ENCODE results near the gene LRRC47.
A peak's percentile ranks its signal among the peaks of the same experiment; 100 is the strongest.
"Not testable (repeated sequence)": the region's sequence is repeated elsewhere in the genome, so short reads cannot be mapped to it uniquely, and the experiment has no call there.

Gene LRRC47

DNA sequence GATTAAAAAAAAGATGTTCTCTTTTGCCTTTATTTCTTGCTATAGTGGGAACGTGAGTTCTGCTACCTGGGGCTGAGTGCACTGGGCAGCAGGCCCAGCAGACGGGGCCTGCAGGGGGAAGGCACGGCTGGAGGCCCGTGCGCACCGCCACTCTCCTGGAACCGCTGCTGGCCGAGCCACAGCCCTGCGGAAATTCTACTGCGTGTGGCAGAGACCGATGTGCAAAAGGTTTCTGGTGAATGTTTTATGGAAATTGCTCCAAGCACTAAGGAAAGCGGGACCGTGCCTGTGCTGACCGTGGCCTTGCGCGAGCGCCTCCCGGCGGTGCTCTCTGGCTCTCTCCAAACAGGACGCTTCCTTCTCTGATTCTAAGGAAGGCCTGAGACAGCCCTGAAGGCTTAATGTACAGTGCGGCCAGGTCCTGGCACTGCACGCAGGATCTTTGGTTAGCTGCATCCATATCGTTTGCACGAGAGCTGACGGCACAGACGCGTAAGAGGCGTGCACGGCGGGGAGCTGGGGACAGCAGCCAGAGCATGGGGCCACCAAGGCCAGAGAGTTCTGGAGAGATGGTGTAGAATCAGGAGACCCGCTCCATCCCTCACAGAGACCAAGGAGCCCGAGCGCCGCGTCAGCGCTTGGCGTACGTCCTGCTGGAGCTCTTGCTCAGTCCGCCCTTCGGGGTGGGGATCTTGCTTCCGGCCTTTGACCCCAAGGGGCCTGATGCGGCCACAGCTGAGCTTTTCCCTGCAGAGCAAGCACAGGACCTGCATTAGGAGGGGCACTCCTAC is 18.7 kb upstream of the LRRC47 start:
- DNase-seq, result no peak

DNA sequence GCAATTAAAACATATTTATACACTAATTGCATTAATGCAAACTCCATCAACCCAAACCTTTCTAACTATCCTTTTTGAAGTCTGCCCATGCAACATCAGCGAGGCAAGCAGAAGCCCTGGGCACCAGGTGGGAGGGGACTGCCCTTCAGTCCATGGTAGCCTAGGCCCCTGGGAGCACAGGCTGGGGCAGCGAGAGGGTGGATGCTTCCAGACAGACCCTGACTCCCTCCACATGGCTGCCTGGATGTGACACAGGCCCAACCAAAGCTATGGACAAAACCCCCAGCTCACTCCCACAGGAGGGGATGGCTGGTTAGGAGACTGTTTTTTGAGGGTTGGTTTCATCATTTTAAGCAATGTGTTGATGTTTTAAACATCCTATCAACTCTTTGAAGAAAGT is 17.8 kb upstream of the LRRC47 start:
- DNase-seq, result no peak

DNA sequence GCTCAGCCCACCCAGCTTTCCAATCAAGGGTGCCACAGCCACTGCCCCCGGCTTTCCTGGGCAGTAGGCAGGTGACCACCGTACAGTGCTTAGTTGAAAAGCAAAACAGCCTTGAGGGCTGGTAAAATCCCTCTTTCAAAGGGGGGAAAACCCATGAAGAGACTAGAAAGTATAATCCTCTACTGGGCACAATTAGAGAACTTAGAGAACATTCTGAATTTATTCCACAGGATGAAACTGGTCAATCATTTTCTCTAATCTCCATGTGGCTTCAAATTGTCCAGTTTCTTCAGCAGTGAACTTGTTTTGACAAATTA is 15.3 kb upstream of the LRRC47 start:
- DNase-seq, result no peak

DNA sequence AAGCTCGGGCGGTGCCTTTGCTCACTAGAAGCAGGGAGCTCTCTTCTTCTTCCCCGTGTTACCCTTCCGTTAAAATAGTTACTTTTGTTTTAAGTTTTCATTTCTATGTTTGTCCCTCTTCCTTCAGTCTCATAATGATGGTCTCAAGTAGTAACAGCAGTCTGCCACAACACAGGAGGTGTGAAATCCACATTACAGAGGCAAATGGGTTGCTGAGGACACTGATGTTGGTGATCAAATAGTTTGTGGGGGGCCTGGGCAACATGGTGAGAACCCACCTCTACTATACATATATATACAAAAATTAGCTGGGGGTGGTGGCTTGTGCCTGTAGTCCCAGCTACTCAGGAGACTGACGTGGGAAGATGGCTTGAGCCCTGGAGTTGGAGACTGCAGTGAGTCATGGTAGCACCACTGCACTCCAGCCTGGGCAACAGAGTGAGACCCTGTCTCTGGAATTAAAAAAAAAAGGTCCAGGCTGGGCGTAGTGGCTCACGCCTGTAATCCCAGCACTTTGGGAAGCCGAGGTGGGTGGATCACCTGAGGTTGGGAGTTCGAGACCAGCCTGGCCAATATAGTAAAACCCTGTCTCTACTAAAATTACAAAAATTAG is 14.0 kb upstream of the LRRC47 start:
- not testable (repeated sequence) for DNase-seq

DNA sequence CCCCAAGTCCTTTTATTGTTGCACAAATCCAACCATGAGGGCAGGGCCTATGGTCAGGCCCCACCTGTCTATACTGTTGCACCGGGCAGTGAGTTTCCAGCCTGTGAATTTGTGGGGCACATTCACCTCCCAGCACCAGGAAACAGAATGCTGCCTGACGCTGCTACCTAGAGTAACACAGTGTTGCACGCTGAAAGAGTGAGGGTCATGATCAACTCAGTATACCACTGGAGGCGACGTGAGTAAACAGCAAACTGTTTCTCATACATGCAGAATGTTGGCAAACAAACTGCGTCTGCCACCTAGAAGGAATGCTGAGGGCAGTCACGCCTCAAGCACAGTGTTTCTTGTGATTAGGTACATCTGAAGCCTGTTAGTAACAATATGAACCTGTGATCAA is 13.4 kb upstream of the LRRC47 start:
- no peak for DNase-seq

DNA sequence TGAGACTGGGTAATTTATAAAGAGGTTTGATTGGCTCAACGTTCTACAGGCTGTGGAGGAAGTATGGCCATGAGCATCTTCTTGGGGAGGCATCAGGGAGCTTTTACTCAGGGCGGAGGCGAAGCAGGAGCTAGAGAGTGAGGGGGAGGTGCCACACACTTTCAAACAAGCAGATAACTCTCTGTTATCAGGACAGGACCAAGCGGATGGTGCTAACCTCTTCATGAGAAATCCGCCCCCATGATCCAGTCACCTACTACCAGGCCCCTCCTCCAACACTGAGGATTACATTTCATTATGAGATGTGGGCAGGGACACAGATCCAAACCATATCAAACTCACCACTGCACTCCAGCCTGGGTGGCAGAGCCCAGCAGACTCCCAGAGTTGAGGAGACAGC is 11.5 kb upstream of the LRRC47 start:
- peak; percentile 51 for DNase-seq

DNA sequence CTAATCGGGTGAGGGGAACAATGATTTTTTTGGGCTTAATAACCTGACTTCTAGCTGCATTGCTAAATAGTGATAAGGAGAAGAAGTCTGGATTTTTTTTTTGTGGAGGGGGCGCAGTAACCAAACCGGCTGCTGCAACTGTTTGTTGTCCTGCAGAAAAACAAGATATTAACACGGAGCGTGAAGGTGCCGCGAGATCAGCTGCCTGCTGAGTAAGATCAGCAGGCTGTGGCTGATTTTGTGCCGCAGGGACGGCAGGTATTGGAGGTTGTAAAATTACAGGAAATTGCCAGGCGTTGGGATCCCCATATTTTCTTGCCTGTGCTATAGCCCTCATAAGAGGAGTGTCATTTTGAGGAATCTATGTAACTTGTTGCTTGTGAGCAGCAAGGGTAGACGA is 8.7 kb upstream of the LRRC47 start:
- no peak for DNase-seq

DNA sequence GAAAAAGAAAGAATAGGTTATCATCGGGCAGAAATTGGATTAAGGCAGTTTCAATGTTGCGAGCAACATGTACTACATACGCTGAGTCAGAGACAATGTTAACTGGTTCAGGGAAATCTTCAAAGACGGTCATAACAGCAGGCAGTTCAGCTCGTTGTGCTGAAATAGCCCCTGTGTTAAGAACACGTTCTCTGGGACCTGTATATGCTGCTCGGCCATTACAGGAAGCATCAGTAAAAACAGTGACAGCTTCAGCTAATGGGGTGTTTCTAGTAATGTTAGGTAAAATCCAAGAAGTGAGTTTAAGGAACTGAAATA is 8.3 kb upstream of the LRRC47 start:
- not testable (repeated sequence) for DNase-seq

DNA sequence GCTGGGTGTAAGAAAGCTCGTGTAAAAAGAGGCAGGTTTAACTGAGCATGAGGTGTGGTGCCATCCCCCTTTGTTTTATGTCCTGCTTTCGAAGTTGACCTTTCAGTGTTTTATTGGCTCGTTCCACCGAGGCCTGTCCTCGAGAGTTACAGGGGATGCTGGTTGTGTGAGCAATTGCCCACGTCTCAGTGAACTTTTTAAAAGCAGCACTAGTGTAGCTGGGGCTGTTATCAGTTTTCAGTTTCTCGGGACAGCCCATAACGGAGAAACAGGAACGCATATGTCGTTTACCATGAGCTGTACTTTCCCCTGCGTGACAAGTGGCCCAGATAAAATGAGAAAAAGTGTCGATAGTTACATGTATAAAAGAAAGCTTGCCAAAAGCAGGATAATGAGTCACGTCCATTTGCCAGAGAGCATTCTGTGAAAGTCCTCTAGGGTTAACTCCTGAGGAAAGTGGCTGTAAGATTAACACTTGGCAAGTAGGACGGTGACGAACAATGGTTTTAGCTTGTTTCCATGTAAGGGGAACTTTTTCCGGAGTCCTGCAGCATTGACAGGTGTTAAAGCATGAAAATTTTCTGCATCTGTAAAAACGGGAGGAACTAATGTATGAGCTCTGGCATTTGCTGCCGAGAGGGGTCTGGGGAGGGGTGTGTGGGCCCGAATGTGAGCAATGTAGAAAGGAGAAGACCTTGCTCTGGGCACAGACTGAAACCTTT is 7.8 kb upstream of the LRRC47 start:
- DNase-seq, result peak; percentile 72

DNA sequence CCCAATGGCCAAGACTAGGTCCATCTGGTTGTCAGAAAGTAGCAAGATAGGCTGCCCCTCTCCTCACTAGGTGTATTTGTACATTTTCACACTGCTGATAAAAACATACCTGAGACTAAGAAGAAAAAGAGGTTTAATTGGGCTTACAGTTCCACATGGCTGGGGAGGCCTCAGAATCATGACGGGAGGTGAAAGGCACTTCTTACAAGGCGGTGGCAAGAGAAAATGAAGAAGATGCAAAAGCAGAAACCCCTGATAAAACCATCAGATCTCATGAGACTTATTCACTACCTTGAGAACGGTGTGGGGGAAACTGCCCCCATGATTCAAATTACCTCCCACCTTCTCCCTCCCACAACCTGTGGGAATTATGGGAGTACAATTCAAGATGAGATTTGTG is 4.5 kb upstream of the LRRC47 start:
- DNase-seq, result not testable (repeated sequence)

DNA sequence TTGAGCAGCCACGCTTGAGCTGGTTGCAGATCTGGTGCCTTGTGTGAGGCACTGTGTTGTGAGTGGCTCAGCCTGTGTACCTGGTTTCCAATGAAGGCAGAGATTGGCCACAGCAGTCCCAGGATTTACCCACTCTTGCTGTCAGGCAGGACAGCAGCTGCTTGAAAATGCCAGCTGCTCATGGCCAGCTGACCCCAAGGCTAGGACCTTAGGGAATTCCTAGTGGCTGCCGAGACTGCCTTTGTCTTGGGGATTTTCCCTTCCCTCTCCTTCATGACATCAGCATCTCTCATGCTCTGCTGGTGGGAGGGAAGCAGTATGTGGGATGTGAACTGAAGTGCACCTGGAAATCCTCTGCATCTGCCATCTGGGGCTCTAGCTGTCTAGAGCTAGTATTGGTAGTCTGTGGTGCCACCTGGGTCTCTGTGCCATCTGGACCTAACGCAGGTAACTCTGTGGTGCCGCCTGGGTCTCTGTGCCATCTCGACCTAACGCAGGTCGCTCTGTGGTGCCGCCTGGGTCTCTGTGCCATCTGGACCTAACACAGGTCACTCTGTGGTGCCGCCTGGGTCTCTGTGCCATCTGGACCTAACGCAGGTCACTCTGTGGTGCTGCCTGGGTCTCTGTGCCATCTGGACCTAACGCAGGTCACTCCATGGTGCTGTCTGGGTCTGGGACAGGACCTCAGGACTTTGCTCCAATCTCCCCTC is 3.8 kb upstream of the LRRC47 start:
- DNase-seq, result no peak

DNA sequence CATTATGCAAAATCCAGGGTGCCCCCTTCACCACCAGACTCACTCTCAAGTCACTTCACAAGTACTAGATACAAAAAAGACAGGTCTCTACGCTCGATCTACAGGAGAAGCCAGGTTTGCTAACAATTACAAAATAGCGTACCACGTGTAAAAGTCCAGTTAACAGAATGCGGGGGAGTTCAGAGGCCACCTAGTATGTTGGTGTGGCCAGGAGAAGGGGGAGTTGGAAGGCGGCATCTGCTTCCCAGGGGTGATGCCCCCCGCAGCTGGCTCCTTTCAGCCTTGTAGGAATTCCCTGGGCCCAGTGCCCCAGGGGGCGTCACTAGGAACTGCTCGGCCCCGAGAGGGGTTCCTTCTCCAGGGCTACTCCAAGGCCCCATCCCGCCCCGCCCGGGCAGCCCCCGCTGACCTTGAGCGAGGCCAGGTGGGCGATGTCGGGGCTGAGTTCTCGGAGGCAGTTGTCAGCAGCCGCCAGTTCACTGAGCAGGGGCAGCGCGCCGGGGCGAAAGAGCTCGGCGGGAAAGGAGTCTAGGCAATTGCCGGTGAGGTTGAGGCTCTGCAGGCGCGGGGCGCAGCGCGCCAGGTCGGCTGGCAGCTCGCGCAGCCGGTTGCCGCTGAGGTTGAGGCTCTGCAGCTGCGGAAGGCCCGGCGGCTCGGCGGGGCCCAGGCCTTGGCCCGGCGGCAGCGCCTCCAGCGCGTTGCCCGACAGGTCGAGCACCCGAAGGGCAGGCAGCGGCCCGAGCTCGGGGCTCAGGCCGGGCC is 664 bp downstream of the LRRC47 start:
- DNase-seq, result no peak

DNA sequence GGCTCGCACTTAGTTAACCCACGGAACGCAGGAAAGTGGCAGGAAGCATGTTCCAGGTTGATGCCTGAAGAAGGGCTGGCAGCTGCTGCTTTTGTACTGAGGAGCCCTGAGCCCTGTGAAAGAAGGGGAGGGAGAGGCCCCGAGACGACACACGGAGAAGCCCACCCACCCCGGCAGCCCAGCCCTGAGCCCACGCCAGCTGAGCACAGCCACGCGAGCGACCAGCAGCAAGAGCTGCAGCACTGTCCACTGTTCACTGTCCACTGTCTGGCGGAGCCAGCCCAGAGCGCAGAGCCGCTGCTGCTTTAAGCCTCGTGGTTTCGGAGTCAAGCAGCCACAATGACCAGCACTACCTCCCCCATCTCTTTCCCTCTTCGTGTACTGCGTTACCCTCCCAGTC is 5.3 kb downstream of the LRRC47 start:
- DNase-seq, result no peak

DNA sequence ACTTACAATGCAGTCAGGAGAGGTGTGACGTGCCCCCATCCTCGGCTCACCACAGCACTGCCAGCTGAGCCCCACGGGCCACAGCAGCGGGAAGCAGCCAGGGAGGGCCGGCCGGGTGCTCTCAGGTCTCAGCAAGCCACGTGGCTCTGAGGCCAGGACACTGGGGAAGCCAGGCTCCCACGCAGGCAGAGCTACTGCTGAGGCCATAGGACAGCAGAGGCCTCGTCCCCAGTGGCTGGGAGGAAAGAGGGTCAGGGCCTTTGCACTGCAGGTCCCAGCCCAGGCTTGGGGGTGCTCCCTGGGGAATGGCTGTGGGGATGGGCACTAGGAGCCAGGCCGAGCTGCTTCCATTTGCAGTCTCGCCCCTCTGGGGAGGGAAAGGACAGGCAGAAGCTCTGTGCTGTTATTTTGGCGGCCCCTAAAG is 5.8 kb downstream of the LRRC47 start:
- DNase-seq, result no peak

DNA sequence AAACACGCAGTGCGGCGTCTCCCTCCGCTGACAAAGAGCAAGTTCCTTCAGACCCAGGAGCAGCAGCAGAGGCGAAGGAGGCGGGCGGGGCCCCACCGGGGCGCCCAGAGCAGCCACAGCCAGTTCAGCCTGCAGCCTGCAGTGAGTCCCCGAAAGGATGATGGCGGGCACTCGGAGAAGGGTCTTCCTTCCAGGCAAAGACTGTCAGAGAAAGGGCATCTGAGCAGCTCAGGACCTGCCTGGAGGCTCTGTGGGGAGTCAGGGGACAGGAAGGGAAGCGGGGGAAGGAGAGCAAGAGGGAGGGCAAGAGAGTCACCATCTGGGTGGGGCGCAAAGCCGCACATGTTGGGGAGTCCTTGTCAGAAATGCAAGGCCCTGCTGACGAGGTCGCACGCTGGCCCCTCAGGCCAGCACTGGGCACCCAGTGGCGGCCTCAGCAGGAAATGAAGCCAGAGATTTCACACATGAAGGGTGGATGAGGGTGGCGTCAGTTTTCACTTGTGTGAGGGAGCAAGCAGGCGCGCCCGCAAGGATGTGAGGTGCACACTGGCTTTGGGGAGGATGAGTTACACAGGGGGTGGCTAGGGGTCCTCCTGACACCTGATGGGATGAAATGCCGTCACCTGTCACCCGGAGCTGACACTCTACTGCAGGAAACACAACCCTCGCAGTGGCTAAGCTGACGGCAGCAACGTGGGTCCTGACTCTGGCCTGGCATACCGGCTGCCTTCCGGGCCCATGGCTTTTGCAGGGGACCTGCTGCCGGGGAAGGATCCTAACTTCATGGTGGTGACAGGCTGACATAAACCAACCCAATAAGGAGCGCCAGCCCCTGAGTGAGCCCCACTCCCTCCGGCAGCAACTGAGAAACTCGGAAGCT is 6.6 kb downstream of the LRRC47 start:
- no peak for DNase-seq

DNA sequence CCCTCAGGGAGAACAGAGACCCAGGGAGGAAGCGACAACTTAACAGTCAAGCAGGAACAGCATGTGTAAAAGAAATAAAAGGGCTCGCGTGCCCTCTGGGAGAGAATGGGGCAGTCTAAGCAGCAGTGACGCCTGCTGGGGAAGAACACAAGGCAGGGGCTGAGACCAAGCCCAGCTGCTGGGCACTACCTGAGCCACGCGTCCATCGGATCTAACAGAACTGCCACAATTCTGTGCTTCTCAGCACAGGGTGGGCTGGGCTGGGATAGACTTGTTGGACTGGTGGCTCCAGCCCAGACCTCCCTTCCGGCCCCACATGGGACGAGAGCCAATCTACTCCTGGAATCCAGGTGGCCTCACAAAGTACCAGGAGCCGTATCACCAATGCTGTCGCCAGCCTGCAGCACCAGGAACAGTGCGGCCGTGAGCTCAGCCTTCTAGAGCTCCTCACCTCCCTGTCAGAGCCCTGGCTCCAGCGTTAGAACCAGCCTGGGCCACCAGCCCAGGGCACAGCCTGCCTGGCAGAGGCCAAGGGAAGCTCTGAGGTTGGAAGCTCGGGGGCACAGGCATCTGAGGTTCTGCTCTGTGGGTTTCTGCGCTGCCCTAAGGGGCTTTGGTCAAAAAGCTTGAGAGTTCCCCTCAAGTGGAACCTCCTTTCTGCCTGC is 7.4 kb downstream of the LRRC47 start:
- no peak for DNase-seq

DNA sequence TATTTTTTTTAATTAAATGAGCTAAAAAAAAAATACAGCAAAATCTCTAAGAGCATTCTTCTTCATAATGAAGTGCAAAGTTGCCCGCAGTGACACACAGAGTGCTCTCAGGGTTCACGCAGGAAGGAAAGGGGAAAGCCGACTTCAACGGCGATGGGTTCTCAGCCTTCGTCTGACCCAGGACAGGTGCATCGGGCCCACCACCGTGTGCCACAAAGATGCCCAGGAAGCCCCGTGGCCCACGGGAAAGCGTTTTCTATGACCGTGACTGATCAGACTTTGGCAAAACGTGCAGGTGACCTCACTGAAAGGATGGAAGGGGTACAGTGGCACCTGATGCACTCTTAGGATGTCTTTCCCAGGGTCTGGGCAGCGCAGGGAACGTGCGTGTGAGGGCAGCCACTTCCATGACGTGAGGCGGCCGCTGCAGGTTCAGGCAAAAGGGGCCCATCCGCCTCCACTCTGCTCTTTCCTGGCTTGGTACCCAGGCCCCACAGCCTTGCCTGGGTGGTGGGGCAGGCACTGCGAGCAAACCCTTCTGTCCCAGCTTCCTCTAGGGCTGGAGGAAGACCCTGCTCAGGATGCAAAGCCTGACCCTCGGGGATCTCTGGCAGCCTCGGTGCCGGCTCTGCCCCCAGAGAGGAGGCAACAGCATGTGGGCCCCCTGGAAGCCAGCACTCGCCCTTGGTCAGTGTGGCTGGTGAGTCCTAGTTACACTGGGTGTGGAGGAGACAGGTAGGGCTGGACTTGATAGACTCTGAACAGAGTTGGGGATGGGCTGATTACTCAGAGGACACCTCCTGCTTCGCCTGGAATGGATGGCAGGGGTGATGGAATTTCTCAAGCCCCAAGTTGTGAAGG is 8.3 kb downstream of the LRRC47 start:
- no peak for DNase-seq

DNA sequence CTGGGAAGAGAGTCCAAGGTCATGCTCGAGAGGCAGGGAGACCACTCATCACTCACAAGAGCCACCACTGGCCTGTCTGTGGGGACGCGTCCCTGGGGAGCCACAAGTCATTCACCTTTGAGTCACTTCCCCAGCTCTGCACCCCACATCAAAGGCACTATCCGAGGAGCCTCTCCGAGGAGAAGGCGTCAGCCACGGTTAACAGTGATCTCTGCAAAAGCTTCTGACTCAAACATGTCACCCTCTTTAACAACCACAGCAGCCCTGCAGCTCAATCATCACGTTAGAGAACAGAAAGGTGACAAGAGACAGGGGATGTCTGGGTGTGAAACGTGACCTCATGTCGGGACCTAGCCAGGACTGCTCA is 9.0 kb downstream of the LRRC47 start:
- DNase-seq, result no peak

DNA sequence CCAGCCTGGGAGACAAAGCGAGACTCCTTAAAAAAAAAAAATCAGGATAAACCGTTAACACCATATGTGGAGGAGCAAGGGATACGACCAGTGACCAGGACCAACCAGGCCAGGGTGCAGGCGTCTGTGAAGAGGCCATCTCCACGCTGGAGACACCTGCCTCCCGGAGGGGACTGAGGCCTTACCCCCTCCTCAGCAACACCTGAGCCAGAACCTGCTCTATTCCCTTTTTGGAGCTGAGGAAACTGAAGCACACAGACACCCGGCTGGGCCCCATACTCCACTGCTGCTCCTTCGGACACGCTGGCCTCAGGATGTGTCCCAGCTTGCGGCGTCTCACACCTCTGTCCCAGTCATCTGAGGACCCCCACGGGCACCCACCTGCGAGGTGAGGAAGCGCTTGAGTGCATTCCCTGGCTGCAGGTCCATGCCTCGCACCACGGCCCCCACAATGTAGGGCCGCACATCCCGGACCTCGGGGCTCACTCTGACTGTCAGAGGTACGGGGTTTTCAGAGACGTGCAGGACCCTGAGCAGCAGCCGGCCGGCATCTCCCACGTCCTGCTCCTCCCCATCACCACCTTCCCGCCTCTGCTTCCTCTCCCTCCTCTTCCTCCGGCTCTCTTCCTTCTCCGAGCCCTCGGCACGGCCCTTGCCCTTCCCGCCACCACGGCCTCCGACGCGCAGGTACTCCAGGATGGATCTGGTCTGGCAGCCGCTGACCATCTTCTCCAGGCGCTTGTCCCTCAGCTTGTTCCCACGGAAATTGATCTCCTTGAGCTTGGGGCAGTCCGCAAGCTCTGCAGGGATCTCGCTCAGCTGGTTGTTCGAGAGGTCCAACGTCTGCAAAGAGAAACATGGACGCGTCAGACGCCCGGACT is 9.6 kb downstream of the LRRC47 start:
- no peak for DNase-seq
